DND-41 (cell line): ENCODE measurements around the gene RXYLT1.

Source experiments
- ATAC-seq: fragments of 200-7000 bp; cut with Tn5 transposase; 3 replicates; pipeline ENCODE4 v1.9.1; 2021; ENCODE audit warnings: low read depth; ENCODE audit not compliant: insufficient read depth
- DNase-seq: peaks from one replicate; pipeline ENCODE4 v3.0.0-alpha.2; 2020
- H2AFZ ChIP-seq: 2 replicates; pipeline ENCODE4 v1.6.0; 2012; ENCODE audit warnings: low read depth, low read length
- H3K27ac ChIP-seq: 2 replicates; pipeline ENCODE4 v1.5.1; 2012; ENCODE audit warnings: low read length, inconsistent platforms
- H3K27me3 ChIP-seq: fragments of 200-600 bp; sonication (generic); 2 replicates; pipeline ENCODE4 v1.6.0; 2012; ENCODE audit warnings: low read length, mild to moderate bottlenecking, inconsistent platforms; ENCODE audit not compliant: insufficient read depth, poor library complexity
- H3K36me3 ChIP-seq: 2 replicates; pipeline ENCODE4 v1.5.1; 2012; ENCODE audit warnings: low read length, inconsistent platforms; ENCODE audit not compliant: insufficient read depth
- H3K4me1 ChIP-seq: 2 replicates; pipeline ENCODE4 v1.5.1; 2012; ENCODE audit warnings: mild to moderate bottlenecking, low read length; ENCODE audit not compliant: insufficient read depth
- H3K4me2 ChIP-seq: 2 replicates; pipeline ENCODE4 v1.6.0; 2012; ENCODE audit warnings: mild to moderate bottlenecking, moderate library complexity, low read length, inconsistent platforms; ENCODE audit not compliant: insufficient read depth
- H3K4me3 ChIP-seq, 2 experiments: fragments of 200-600 bp in 1 of 2; shearing (Covaris generic) in 1 of 2; 2 replicates each; pipeline ENCODE4 v1.5.1; 2012 to 2016; ENCODE audit warnings: inconsistent platforms in 2 of 2, low read length in 2 of 2, mild to moderate bottlenecking in 2 of 2, low read depth in 1 of 2, moderate library complexity in 1 of 2
- H3K79me2 ChIP-seq: 2 replicates; pipeline ENCODE4 v1.6.0; 2012; ENCODE audit warnings: low read length, inconsistent platforms; ENCODE audit not compliant: insufficient read depth
- H3K9ac ChIP-seq: 2 replicates; pipeline ENCODE4 v1.6.0; 2012; ENCODE audit warnings: low read depth, mild to moderate bottlenecking, inconsistent platforms, low read length, moderate library complexity
- H3K9me3 ChIP-seq: 2 replicates; pipeline ENCODE4 v1.5.1; 2012; ENCODE audit warnings: low read length, moderate library complexity, mild to moderate bottlenecking, inconsistent platforms; ENCODE audit not compliant: insufficient read depth, severe bottlenecking
- H4K20me1 ChIP-seq: 2 replicates; pipeline ENCODE4 v1.6.0; 2012; ENCODE audit warnings: low read length; ENCODE audit not compliant: insufficient read depth
- EZH2 ChIP-seq: IDR thresholded peaks from 3 replicates; pipeline ENCODE4 v1.6.1; 2012; ENCODE audit warnings: borderline replicate concordance, low read depth, mild to moderate bottlenecking, moderate library complexity, low read length, inconsistent platforms; ENCODE audit not compliant: severe bottlenecking
- TF ChIP-seq, protein P1 (sequence below): IDR thresholded peaks from 2 replicates; pipeline ENCODE4 v1.5.1; 2012; ENCODE audit warnings: borderline replicate concordance, low read length, moderate library complexity, mild to moderate bottlenecking; ENCODE audit not compliant: poor library complexity, severe bottlenecking; ENCODE audit errors: extremely low read depth

The RXYLT1 gene

DNA sequence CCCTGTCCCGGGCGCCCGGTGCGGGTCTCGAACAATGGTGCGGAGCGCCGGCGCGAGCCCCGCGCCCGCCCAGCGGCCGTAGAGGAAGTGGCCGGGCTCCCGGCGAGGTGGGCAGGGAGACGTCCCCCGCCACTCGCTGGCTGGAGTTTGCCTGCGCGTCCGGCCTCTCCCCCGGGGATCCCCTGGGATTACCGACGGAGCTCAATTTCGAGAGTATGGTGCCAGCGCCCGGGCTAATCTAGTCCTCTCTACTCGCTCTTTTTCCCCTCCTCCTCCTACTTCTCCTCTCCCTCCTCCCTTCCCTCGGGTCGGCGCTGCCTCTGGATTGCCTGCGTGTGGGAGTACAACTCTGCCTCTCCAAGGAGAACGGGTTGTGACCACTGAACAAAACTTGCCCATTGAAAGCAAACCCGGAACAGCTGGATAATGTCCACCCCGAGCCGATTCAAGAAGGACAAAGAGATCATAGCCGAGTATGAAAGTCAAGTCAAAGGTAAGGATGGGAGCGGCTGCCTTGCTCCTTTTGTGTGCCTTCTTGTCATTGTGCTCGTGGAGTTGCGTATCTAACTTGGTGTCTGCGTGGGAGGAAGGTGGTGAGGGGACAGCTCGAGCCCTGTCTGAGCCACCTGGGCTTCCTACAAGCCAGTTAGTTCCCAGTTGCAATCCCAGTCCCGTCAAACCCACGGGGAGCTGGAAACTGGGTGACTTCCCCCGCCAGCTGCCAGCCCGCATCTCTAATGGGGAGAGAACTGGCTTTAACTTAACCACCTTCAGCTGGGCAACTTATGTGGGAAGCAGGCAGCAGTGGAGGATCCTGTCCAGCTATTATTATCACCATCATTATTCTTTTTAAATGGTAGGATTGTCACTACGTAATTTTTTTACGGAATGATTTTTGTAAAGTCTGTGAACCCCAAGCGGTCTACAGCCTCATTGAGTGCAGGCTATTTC lies 65.0 kb downstream of the RXYLT1 start, which contains the start of gene SRGAP1:
Gene SRGAP1 (plus strand): TSS at position 310 of the 951 bp plus-strand sequence. CDS start 117 bp downstream, at position 427.
- Histone ChIP-seq H3K9ac (no peak within 1 kb of the TSS), H2AFZ (no peak within 1 kb of the TSS), H3K27me3 (no peaks in the 10 kb centered on the region), H3K27ac (no peak within 1 kb of the TSS), H3K36me3 (no peaks in the 10 kb centered on the region), H3K4me3 (no peak within 1 kb of the TSS), H3K79me2 (no peaks in the 10 kb centered on the region), H4K20me1 (no peaks in the 10 kb centered on the region), H3K4me1 (no peaks in the 10 kb centered on the region), H3K4me2 (no peak within 1 kb of the TSS), H3K9me3 (no peaks in the 10 kb centered on the region)
- no peak for DNase-seq
- no peak for ATAC-seq
- TF ChIP-seq EZH2, result no peak
- TF ChIP-seq, protein P1, sequence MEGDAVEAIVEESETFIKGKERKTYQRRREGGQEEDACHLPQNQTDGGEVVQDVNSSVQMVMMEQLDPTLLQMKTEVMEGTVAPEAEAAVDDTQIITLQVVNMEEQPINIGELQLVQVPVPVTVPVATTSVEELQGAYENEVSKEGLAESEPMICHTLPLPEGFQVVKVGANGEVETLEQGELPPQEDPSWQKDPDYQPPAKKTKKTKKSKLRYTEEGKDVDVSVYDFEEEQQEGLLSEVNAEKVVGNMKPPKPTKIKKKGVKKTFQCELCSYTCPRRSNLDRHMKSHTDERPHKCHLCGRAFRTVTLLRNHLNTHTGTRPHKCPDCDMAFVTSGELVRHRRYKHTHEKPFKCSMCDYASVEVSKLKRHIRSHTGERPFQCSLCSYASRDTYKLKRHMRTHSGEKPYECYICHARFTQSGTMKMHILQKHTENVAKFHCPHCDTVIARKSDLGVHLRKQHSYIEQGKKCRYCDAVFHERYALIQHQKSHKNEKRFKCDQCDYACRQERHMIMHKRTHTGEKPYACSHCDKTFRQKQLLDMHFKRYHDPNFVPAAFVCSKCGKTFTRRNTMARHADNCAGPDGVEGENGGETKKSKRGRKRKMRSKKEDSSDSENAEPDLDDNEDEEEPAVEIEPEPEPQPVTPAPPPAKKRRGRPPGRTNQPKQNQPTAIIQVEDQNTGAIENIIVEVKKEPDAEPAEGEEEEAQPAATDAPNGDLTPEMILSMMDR, result no peak

DNA sequence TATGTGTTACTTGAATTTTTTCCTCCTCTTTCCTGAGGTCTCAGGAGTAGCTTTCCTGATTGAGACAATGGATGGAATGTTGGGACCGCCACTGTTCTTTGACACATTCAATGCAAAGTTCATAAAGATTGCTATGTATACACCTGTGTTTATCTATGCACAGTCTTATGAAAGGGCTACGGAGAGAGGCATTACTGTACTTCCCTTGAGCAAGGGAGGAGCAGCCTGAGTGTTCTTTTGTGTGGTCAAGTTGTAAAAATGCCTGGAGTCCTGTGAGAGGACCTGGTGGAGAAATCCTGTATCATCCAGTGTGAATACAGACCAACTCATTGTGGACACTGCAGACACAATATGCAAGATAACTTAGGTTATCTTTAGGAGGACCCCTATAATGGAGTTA lies 66.0 kb downstream of the RXYLT1 start:
- Histone ChIP-seq H3K9ac (no peak overlapping the region), H3K4me2 (no peak overlapping the region), H3K79me2 (no peaks in the 10 kb centered on the region), H2AFZ (no peak overlapping the region), H3K4me1 (no peaks in the 10 kb centered on the region), H3K9me3 (no peaks in the 10 kb centered on the region), H3K27me3 (no peaks in the 10 kb centered on the region), H3K4me3 (no peak overlapping the region), H4K20me1 (no peaks in the 10 kb centered on the region), H3K27ac (no peak overlapping the region), H3K36me3 (no peaks in the 10 kb centered on the region)
- DNase-seq, result no peak
- TF ChIP-seq EZH2, result no peak
- TF ChIP-seq, protein P1, result no peak
- no peak for ATAC-seq

DNA sequence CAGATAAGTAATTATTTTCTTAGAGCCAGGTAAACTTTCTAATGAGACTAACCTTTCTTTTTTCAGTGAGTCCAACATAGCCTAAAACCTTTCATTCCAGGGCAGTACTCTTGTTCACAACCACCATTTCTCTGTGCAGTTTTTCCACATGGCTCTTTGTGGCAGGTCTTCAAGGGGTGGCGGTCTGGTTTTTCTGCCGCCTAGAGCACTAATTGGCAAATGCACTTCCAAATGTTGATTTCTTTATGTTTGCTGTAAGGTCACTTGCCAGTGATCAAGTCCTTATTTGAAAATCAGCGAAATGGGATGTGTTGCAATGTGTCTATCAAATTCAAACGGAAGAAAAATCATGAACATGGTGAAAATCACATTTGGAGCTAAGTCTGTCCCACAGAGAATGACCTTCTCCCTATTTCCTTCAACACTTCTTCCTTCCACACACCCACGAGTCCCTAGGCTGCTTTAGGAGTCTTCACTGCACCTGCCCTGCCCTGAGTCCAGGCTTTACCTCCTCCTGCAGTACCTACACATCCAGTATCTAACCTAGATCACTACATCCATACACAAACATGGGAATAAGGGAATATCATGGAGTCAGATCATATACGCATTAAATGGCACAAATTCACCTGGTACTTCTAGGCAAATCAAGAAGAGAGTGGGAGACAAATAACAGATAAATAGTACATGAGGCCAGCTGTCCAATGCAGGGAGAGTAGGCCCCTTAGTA lies 66.7 kb downstream of the RXYLT1 start:
- no peaks in the 10 kb centered on the region for H3K36me3 ChIP-seq
- no peak overlapping the region for H3K9ac ChIP-seq
- no peak for DNase-seq
- no peaks in the 10 kb centered on the region for H3K27me3 ChIP-seq
- no peaks in the 10 kb centered on the region for H3K79me2 ChIP-seq
- no peak overlapping the region for H3K4me2 ChIP-seq
- H3K4me1 ChIP-seq, result no peaks in the 10 kb centered on the region
- no peak overlapping the region for H3K4me3 ChIP-seq
- no peaks in the 10 kb centered on the region for H4K20me1 ChIP-seq
- no peak for TF ChIP-seq EZH2
- TF ChIP-seq, protein P1, result no peak
- H3K27ac ChIP-seq, result no peak overlapping the region
- ATAC-seq, result no peak
- no peak overlapping the region for H2AFZ ChIP-seq
- no peaks in the 10 kb centered on the region for H3K9me3 ChIP-seq
